Activated CD8-positive, alpha-beta memory T cell treated with anti-CD3 and anti-CD28 coated beads, Interleukin-2, amount 10 ng/mL, durations not matched to agents 7 days and 5 days (primary cell): Measurements from ENCODE around the gene ZNF556. TPM values are rescaled to one million over a fixed set of nuclear protein-coding genes. Genes with fewer than 3 reads are reported as not detected.

Experiments
- ATAC-seq: fragments of 150-1000 bp; cut with Tn5 transposase; one replicate; pipeline ENCODE4 v1.10.0; 2021; ENCODE audit warnings: moderate library complexity
- CTCF ChIA-PET: fragments of 350-600 bp; sonication (Branson Sonifier 250); formaldehyde crosslinking; loops from one replicate; lab custom pipeline; 2021; ENCODE audit warnings: antibody characterized with exemption; lab: Charles Lee
- DNase-seq: peaks from one replicate; pipeline ENCODE4 v3.0.0-alpha.2; 2020
- H3K27ac Mint-ChIP-seq: one replicate; pipeline ENCODE4 v1.8.0; 2021; ENCODE audit warnings: mild to moderate bottlenecking, mixed read lengths
- H3K27me3 Mint-ChIP-seq: one replicate; pipeline ENCODE4 v1.8.0; 2021; ENCODE audit warnings: mixed read lengths
- H3K36me3 Mint-ChIP-seq: one replicate; pipeline ENCODE4 v1.8.0; 2021; ENCODE audit warnings: mild to moderate bottlenecking, mixed read lengths
- H3K4me1 Mint-ChIP-seq: one replicate; pipeline ENCODE4 v1.8.0; 2021; ENCODE audit warnings: mixed read lengths
- H3K4me3 Mint-ChIP-seq: one replicate; pipeline ENCODE4 v1.8.0; 2021; ENCODE audit warnings: mild to moderate bottlenecking, moderate library complexity, mixed read lengths
- H3K9me3 Mint-ChIP-seq: one replicate; pipeline ENCODE4 v1.8.0; 2022; ENCODE audit warnings: low read depth, mixed read lengths
- total RNA-seq, 2 experiments: library from RNA; stranded (reverse); gene quantifications; one replicate each; pipeline ENCODE4 v1.2.3, GENCODE V29; 2021

ZNF556 gene
- not detected for total RNA-seq

GRCh38 chr19:2867025-2867991 is at the start of gene ZNF556:
Gene ZNF556, plus strand, starts transcription at chr19:2867335. Its CDS starts 87 bp downstream, at chr19:2867422.
- H3K27me3 Mint-ChIP-seq: peaks cover 5% of the 10 kb centered on the region
- CTCF ChIA-PET: interaction anchor here (0.5 kb wide), 1 partner anchor 41 kb away, joined by 4 read pairs; no protein-coding TSS in a partner anchor
- no peaks in the 10 kb centered on the region for H3K4me1 Mint-ChIP-seq
- H3K27ac Mint-ChIP-seq: no peak within 1 kb of the TSS
- ATAC-seq (no peak), DNase-seq (no peak)
- H3K36me3 Mint-ChIP-seq: peaks cover 2% of the 10 kb centered on the region
- peaks cover 9% of the 10 kb centered on the region for H3K9me3 Mint-ChIP-seq
- H3K4me3 Mint-ChIP-seq: no peak within 1 kb of the TSS

DNA sequence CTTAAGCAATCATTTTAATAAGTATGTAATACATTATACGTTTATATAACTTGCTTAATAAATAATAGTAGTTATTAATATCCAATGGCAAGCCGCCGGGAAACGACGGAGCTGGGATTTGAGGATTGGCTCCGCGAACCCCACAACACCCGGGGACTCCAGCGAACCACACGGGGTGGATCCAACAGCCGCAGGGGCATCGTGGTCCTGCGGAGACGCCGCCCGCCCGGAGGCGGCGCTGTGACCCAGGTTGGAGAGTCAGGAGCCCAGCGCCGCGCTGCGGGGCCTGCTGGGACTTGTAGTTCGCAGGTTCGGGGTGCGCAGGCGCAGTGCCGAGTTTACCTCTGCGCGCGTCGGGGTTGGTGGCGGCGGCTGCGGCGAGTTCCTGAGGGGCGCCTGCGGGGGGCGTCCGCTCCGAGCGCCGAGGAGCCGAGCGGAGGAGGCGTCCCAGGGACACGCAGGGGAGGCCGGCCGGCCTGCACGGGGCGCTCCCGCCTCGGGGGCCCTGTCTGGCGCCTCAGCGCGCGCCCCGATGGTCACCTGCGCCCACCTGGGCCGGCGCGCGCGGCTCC is 47.5 kb upstream of the ZNF556 start, which contains the start of gene ZNF554:
Gene ZNF554, plus strand, starts transcription at position 329 of the 572 bp plus-strand sequence. Its CDS starts 204 bp downstream, at position 533.
- DNase-seq (peak; percentile 98), ATAC-seq (peak; percentile 98)
- Mint-ChIP-seq H3K27me3 (no peaks in the 10 kb centered on the region), H3K4me3 (peak within 1 kb of the TSS; percentile 76), H3K36me3 (no peaks in the 10 kb centered on the region), H3K4me1 (peaks cover 7% of the 10 kb centered on the region), H3K27ac (no peak within 1 kb of the TSS), H3K9me3 (no peaks in the 10 kb centered on the region)
- CTCF ChIA-PET: interaction anchor here (0.6 to 1.8 kb wide), 12 partner anchors 16 to 191 kb away, joined by 3 to 5 read pairs (median 3); partner anchors contain the start of genes SGTA, SLC39A3, THOP1 and ZNF555

DNA sequence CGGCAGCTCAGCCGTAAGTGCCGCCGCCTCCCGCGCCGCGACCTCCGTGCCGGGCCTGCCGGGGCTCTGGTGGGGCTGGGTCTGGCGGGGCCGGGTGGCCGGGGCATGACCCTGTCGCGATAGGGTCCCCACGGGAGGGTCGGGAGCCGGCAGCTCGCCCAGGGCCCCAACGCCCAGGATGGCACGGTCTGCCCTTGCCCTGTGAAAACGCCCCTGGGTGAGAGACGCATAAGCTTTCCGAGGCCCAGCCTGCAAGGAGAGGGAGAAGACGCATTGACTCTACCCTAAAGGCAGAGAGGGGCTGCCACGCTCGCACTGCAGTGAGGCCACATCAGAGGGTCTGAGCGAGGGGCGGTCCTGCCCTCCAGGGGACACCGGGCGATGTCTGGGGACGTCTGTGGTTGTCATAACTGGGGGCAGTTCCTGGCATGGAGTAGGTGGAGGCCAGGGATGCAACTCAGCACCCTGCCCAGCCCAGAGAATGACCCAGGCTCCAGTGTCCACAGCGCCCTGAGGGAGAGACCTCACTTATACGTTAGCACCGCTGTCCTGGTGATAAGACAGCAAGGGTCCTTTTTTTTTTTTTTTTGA is 46.9 kb upstream of the ZNF556 start:
- no peak for DNase-seq
- Mint-ChIP-seq H3K4me1 (peaks cover 7% of the 10 kb centered on the region), H3K27me3 (no peaks in the 10 kb centered on the region), H3K27ac (no peak overlapping the region), H3K9me3 (no peaks in the 10 kb centered on the region), H3K4me3 (peak overlapping the region; percentile 76), H3K36me3 (no peaks in the 10 kb centered on the region)
- CTCF ChIA-PET: interaction anchor here (0.7 to 1.8 kb wide), 7 partner anchors 16 to 192 kb away, joined by 3 to 5 read pairs (median 4); partner anchors contain the start of genes SLC39A3, THOP1 and ZNF555
- ATAC-seq: peak; percentile 9

DNA sequence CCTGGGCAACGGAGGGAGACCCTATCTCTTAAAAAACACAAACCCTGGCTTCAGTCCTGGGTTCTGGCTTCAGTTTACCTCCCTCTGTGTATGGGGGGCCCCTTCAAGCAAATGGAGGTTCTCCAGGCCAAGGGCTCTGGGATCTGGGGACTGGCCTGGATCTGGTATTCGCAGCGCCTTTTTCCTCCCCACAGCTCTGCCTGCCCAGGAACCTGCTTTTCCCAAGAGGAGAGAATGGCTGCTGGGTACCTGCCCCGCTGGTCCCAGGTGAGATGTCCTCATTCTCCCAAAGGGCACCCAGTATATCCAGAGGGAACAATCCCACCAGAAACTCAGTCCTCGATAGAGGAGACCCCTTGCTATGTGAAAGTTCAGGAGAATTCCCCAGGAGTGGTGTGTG is 44.3 kb upstream of the ZNF556 start:
- CTCF ChIA-PET: interaction anchor here (2.6 kb wide), 1 partner anchor 18 kb away, joined by 8 read pairs; the partner anchor contains the start of gene ZNF555
- no peak overlapping the region for H3K27ac Mint-ChIP-seq
- no peaks in the 10 kb centered on the region for H3K27me3 Mint-ChIP-seq
- DNase-seq (no peak), ATAC-seq (no peak)
- H3K36me3 Mint-ChIP-seq: peaks cover 9% of the 10 kb centered on the region
- peaks cover 7% of the 10 kb centered on the region for H3K4me1 Mint-ChIP-seq
- H3K9me3 Mint-ChIP-seq: peaks cover 8% of the 10 kb centered on the region
- no peak overlapping the region for H3K4me3 Mint-ChIP-seq

DNA sequence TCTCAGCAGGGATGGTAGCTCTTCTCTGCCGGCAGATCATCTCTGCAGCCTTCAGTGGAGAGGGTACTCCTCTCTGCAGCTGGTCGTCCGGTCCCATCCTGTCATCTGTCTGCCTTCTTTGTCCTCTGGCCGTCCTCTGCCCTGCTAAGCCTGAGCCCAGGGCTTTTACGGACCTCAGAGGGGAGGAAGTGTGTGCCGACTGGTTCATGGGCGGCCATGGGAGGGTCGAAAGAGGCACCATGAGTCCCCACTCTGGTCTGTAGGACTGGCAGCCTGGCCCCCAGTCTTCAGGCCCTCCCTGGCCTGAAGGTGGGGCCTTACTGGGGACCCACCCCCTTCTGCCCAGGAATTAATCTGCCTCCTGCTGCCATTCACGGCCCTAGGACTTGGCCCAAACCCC is 43.5 kb upstream of the ZNF556 start:
- Mint-ChIP-seq H3K4me3 (no peak overlapping the region), H3K9me3 (peaks cover 10% of the 10 kb centered on the region), H3K4me1 (peaks cover 9% of the 10 kb centered on the region), H3K27ac (no peak overlapping the region), H3K27me3 (no peaks in the 10 kb centered on the region), H3K36me3 (peaks cover 14% of the 10 kb centered on the region)
- ATAC-seq (no peak), DNase-seq (no peak)
- CTCF ChIA-PET: no interaction called here

DNA sequence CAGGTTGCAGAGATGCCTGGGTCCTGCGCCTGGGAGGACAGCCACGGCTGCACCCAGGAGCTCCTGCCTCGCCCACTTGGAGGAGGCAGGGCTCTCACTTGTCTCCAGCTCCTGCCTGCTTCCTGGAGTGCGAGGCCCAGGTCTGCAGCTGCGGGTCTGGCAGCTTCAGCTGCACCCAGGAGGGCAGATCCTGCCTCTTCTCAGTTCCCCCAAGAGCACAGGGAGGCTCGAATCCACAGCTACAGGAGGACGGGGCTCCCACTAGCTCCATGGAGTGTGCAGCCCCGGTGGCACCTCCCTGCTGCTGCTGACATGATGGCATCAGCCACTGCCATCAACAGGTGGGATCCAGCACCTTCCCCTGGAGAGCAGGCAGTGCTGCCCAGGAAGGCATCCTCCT is 43.0 kb upstream of the ZNF556 start:
- Mint-ChIP-seq H3K27ac (no peak overlapping the region), H3K4me1 (peaks cover 9% of the 10 kb centered on the region), H3K27me3 (no peaks in the 10 kb centered on the region), H3K36me3 (peaks cover 16% of the 10 kb centered on the region), H3K9me3 (peaks cover 12% of the 10 kb centered on the region), H3K4me3 (no peak overlapping the region)
- CTCF ChIA-PET: no interaction called here
- ATAC-seq (no peak), DNase-seq (no peak)

GRCh38 chr19:2827022-2827421 is 40.1 kb upstream of the ZNF556 start:
- peaks cover 18% of the 10 kb centered on the region for H3K9me3 Mint-ChIP-seq
- H3K36me3 Mint-ChIP-seq: peaks cover 16% of the 10 kb centered on the region
- no peak overlapping the region for H3K4me3 Mint-ChIP-seq
- ATAC-seq: no peak
- peaks cover 4% of the 10 kb centered on the region for H3K4me1 Mint-ChIP-seq
- CTCF ChIA-PET: no interaction called here
- no peak for DNase-seq
- no peak overlapping the region for H3K27ac Mint-ChIP-seq
- H3K27me3 Mint-ChIP-seq: no peaks in the 10 kb centered on the region

- H3K27ac Mint-ChIP-seq: no peak overlapping the region
- CTCF ChIA-PET: interaction anchor here (1.0 kb wide), 1 partner anchor 59 kb away, joined by 3 read pairs; no protein-coding TSS in a partner anchor
Observed at GRCh38 chr19:2827840-2828489, 39.2 kb upstream of the ZNF556 start.

GRCh38 chr19:2834294-2834871 is 32.8 kb upstream of the ZNF556 start:
- Mint-ChIP-seq H3K36me3 (peaks cover 34% of the 10 kb centered on the region), H3K9me3 (peaks cover 36% of the 10 kb centered on the region), H3K27me3 (no peaks in the 10 kb centered on the region), H3K4me3 (no peak overlapping the region), H3K27ac (no peak overlapping the region), H3K4me1 (no peaks in the 10 kb centered on the region)
- DNase-seq: no peak
- ATAC-seq: no peak
- CTCF ChIA-PET: interaction anchor here (0.7 kb wide), 1 partner anchor 9 kb away, joined by 3 read pairs; no protein-coding TSS in a partner anchor

More at GRCh38 chr19:2827840-2828489, 39.2 kb upstream of the ZNF556 start:
- no peaks in the 10 kb centered on the region for H3K27me3 Mint-ChIP-seq
- peaks cover 4% of the 10 kb centered on the region for H3K4me1 Mint-ChIP-seq
- peaks cover 22% of the 10 kb centered on the region for H3K9me3 Mint-ChIP-seq
- H3K36me3 Mint-ChIP-seq: peaks cover 20% of the 10 kb centered on the region
- DNase-seq (no peak), ATAC-seq (no peak)
- no peak overlapping the region for H3K4me3 Mint-ChIP-seq

DNA sequence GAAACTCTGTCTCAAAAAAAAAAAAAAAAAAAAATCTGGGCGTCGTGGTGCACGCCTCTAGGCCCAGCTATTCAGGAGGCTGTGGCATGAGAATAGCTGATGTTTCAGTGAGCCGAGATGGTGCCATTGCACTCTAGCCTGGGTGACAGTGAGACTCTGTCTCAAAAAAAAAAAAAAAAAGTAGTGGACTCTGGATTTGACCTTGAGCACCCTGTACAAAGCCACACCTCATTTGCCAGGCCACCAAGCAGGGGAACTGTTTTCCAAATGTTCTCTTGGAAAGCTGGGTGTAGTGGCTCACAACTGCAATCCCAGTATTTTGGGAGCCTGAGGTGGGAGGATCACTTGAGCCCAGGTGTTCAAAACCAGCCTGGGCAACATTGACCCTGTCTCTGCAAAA is 29.7 kb upstream of the ZNF556 start:
- CTCF ChIA-PET: no interaction called here
- peaks cover 35% of the 10 kb centered on the region for H3K36me3 Mint-ChIP-seq

GRCh38 chr19:2840794-2841791 is 26.0 kb upstream of the ZNF556 start, which contains the start of gene ZNF555:
Gene ZNF555, plus strand, starts transcription at chr19:2841475. Its CDS starts 98 bp downstream, at chr19:2841573.
- DNase-seq (peak; percentile 99), ATAC-seq (peak; percentile 100)
- H3K27ac Mint-ChIP-seq: peak within 1 kb of the TSS; percentile 78

More for the DNA sequence above, 29.7 kb upstream of the ZNF556 start:
- H3K4me3 Mint-ChIP-seq: no peak overlapping the region
- peaks cover 30% of the 10 kb centered on the region for H3K9me3 Mint-ChIP-seq
- no peak for ATAC-seq
- H3K4me1 Mint-ChIP-seq: peaks cover 4% of the 10 kb centered on the region
- H3K27ac Mint-ChIP-seq: no peak overlapping the region
- no peaks in the 10 kb centered on the region for H3K27me3 Mint-ChIP-seq
- DNase-seq: no peak

More at GRCh38 chr19:2840794-2841791, 26.0 kb upstream of the ZNF556 start, which contains the start of gene ZNF555:
- CTCF ChIA-PET: interaction anchor here (0.6 to 2.1 kb wide), 10 partner anchors 19 to 195 kb away, joined by 3 to 14 read pairs (median 5); partner anchors contain the start of genes ZNF554 and ZNF57
- H3K27me3 Mint-ChIP-seq: no peaks in the 10 kb centered on the region
- peaks cover 24% of the 10 kb centered on the region for H3K36me3 Mint-ChIP-seq
- H3K4me1 Mint-ChIP-seq: peaks cover 10% of the 10 kb centered on the region
- H3K4me3 Mint-ChIP-seq: peak within 1 kb of the TSS; percentile 78
- H3K9me3 Mint-ChIP-seq: peaks cover 9% of the 10 kb centered on the region
